HL-60 (cell line): ENCODE measurements around the gene MCM3AP.

Source experiments
- DNase-seq, 2 experiments: peaks; one replicate each; pipeline ENCODE4 v3.0.0-alpha.2; 2010 to 2020; ENCODE audit warnings: low read depth in 1 of 2, low spot score in 1 of 2
- H3K27ac ChIP-seq: fragments of 250-450 bp; sonication (Bioruptor Pico); replicated peaks from 2 replicates; pipeline ENCODE4 v1.5.1; 2020; ENCODE audit warnings: mild to moderate bottlenecking, moderate library complexity
- H3K27me3 ChIP-seq: fragments of 250-450 bp; sonication (Bioruptor Pico); 2 replicates; pipeline ENCODE4 v1.5.1; 2021; ENCODE audit warnings: mild to moderate bottlenecking, moderate library complexity; ENCODE audit not compliant: insufficient read depth, poor library complexity, severe bottlenecking
- H3K4me3 ChIP-seq: replicated peaks from 2 replicates; pipeline ENCODE4 v1.5.1; 2011; ENCODE audit warnings: mild to moderate bottlenecking, control low read depth, low read length; ENCODE audit not compliant: insufficient read depth
- GABPA ChIP-seq: IDR thresholded peaks from 2 replicates; pipeline ENCODE4 v1.6.1; 2012; ENCODE audit warnings: low read depth
- POLR2AphosphoS5 ChIP-seq: IDR thresholded peaks from 2 replicates; pipeline ENCODE4 v1.6.1; 2012; ENCODE audit warnings: low read depth
- SPI1 ChIP-seq: IDR thresholded peaks from 2 replicates; pipeline ENCODE4 v1.6.1; 2012; ENCODE audit warnings: low read depth, mild to moderate bottlenecking, borderline replicate concordance
- TF ChIP-seq, protein P1 (sequence below): IDR thresholded peaks from 2 replicates; pipeline ENCODE4 v1.6.1; 2012; ENCODE audit warnings: low read depth; ENCODE audit not compliant: insufficient replicate concordance
- TF ChIP-seq, protein P2 (sequence below): IDR thresholded peaks from one replicate; pipeline ENCODE4 v1.5.1; 2011; ENCODE audit warnings: low read length, control low read depth, inconsistent platforms; ENCODE audit not compliant: insufficient read depth

Gene MCM3AP

DNA sequence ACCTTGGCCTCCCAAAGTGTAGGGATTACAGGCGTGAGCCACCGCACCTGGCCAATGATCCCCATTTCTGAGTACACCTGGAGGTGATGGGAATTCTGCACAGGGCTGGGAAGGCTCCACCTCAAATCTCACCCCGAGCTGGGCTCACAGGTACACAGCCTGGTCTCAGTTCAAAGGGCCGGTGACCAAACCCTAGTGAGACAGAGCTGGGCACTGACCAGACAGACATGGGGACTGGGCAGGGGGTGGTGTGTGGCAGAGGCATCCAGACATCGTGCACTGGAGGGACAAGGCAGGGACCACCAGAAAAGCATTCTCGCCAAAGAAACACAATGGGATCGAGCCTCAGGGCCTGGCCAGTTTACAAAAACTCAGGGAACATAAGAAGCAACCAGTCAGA lies 74.0 kb downstream of the MCM3AP start:
- Histone ChIP-seq H3K27me3 (no peaks in the 10 kb centered on the region), H3K27ac (no peak overlapping the region), H3K4me3 (no peak overlapping the region)
- no peak for TF ChIP-seq GABPA
- TF ChIP-seq, protein P1, sequence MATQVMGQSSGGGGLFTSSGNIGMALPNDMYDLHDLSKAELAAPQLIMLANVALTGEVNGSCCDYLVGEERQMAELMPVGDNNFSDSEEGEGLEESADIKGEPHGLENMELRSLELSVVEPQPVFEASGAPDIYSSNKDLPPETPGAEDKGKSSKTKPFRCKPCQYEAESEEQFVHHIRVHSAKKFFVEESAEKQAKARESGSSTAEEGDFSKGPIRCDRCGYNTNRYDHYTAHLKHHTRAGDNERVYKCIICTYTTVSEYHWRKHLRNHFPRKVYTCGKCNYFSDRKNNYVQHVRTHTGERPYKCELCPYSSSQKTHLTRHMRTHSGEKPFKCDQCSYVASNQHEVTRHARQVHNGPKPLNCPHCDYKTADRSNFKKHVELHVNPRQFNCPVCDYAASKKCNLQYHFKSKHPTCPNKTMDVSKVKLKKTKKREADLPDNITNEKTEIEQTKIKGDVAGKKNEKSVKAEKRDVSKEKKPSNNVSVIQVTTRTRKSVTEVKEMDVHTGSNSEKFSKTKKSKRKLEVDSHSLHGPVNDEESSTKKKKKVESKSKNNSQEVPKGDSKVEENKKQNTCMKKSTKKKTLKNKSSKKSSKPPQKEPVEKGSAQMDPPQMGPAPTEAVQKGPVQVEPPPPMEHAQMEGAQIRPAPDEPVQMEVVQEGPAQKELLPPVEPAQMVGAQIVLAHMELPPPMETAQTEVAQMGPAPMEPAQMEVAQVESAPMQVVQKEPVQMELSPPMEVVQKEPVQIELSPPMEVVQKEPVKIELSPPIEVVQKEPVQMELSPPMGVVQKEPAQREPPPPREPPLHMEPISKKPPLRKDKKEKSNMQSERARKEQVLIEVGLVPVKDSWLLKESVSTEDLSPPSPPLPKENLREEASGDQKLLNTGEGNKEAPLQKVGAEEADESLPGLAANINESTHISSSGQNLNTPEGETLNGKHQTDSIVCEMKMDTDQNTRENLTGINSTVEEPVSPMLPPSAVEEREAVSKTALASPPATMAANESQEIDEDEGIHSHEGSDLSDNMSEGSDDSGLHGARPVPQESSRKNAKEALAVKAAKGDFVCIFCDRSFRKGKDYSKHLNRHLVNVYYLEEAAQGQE, result no peak
- TF ChIP-seq SPI1, result no peak
- TF ChIP-seq, protein P2, sequence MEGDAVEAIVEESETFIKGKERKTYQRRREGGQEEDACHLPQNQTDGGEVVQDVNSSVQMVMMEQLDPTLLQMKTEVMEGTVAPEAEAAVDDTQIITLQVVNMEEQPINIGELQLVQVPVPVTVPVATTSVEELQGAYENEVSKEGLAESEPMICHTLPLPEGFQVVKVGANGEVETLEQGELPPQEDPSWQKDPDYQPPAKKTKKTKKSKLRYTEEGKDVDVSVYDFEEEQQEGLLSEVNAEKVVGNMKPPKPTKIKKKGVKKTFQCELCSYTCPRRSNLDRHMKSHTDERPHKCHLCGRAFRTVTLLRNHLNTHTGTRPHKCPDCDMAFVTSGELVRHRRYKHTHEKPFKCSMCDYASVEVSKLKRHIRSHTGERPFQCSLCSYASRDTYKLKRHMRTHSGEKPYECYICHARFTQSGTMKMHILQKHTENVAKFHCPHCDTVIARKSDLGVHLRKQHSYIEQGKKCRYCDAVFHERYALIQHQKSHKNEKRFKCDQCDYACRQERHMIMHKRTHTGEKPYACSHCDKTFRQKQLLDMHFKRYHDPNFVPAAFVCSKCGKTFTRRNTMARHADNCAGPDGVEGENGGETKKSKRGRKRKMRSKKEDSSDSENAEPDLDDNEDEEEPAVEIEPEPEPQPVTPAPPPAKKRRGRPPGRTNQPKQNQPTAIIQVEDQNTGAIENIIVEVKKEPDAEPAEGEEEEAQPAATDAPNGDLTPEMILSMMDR, result no peak
- no peak for TF ChIP-seq POLR2AphosphoS5
- no peak for DNase-seq

- H3K27ac ChIP-seq, result no peak overlapping the region
- no peak for DNase-seq
These were observed 74.9 kb downstream of the MCM3AP start for GRCh38 chr21:46210378-46211136.

DNA sequence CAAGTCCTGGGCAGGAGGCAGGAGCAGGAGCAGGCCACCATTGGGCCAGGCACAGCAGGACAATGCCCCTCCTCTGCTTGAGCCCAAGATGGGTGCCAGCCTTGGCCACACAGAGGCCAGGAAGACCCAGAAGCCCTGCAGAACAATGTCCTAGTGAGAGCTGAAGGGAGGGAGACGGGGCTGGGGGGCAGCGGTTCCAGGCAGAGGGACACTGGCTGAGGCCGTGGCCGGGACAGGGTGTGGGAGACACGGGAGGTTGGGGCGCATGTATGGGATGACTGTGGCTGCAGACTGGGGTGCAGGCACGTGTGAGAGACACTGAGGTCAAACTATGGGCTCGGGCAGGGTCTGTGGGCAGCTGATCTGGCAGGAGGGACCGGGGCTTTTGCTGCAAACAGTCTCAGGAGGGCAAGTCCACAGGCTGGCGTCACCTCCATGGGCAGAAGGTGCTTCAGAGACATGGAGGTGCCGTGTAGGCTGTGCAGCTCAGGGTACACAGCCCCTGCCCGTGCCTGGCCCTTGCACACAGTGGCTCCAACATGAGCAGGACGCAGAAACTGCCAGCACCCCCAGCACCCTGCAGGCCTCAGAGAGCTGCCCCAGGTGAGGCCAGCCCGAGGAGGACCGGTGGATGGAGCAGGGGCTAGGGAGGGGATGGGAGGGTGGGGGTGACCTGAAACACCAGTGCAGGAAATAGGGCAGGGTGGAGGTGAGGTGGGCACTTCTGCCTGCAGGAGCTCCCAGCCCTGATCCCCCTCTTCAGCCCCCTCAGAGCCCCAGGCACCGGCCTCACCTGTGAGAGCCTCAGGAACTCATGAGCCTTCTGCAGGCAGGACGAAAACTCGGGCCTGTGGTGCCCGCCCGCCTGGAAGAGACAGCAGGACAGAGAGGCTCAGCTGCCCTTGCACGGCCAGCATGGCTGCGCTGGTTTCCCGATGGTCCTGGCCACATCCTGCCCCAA lies 76.4 kb downstream of the MCM3AP start:
- Histone ChIP-seq H3K27me3 (no peaks in the 10 kb centered on the region), H3K27ac (no peak overlapping the region), H3K4me3 (no peak overlapping the region)
- TF ChIP-seq, protein P1, result no peak
- TF ChIP-seq POLR2AphosphoS5 (no peak; the same call in 1 of the 2 replicates), GABPA (no peak), SPI1 (no peak)
- TF ChIP-seq, protein P2, result no peak
- DNase-seq, result no peak

More at GRCh38 chr21:46210378-46211136, 74.9 kb downstream of the MCM3AP start:
- TF ChIP-seq, protein P2, result no peak
- TF ChIP-seq GABPA (no peak), POLR2AphosphoS5 (no peak), SPI1 (no peak)
- H3K27me3 ChIP-seq, result no peaks in the 10 kb centered on the region
- H3K4me3 ChIP-seq, result no peak overlapping the region
